HCT116 (cell line): Measurements from ENCODE around the gene PXMP2. TPM values are rescaled to one million over a fixed set of nuclear protein-coding genes. Genes with fewer than 3 reads are reported as not detected.

Experiments
- ATAC-seq: fragments of 200-7000 bp; cut with Tn5 transposase; 2 replicates; pipeline ENCODE4 v1.9.1; 2020; ENCODE audit warnings: mild to moderate bottlenecking, moderate library complexity
- BruUV-seq: library from RNA; stranded (reverse); fragments of 400-500 nt; replicated peaks from 2 replicates; lab custom pipeline; 2021; lab: Mats Ljungman, UMichigan
- CTCF ChIA-PET: fragments of 300-600 bp; sonication (Branson Sonifier 250); formaldehyde crosslinking; loops from one replicate; lab custom pipeline; 2021; ENCODE audit warnings: antibody characterized with exemption; lab: Charles Lee
- POLR2A ChIA-PET: fragments of 300-600, 350-600 bp; sonication (Branson Sonifier 250); formaldehyde crosslinking; loops from one replicate; lab custom pipeline; 2021; ENCODE audit warnings: antibody characterized with exemption; lab: Charles Lee
- RAD21 ChIA-PET, 2 experiments: fragments of 300-600 bp; sonication (Branson Sonifier 250); formaldehyde crosslinking; loops; one replicate each; lab custom pipeline; 2023; ENCODE audit warnings: low total read pairs in 2 of 2; ENCODE audit not compliant: uncharacterized antibody in 2 of 2, unreplicated experiment in 2 of 2, low non-redundant PET in 1 of 2; lab: Charles Lee
- DNase-seq: peaks from one replicate; pipeline ENCODE4 v3.0.0-alpha.2; 2010; ENCODE audit warnings: low read depth, low spot score
- H2AFZ ChIP-seq: fragments of 200-600 bp; shearing (Covaris generic), sonication (generic); 2 replicates; pipeline ENCODE4 v1.6.1; 2017; ENCODE audit warnings: low read depth, mixed run types, mixed read lengths, antibody characterized with exemption, low read length; ENCODE audit not compliant: poor library complexity, severe bottlenecking
- H3K27ac ChIP-seq: 2 replicates; pipeline ENCODE4 v1.5.1; 2012; ENCODE audit warnings: low read depth, low read length
- H3K27me3 ChIP-seq: fragments of 200-600 bp; sonication (generic); 2 replicates; pipeline ENCODE4 v1.6.1; 2016; ENCODE audit warnings: mixed run types, low read length, mixed read lengths; ENCODE audit not compliant: insufficient read depth
- H3K36me3 ChIP-seq, 2 experiments: fragments of 200-500 bp in 1 of 2; fragments of 200-600 bp in 1 of 2; sonication (Bioruptor generic) in 1 of 2; sonication (generic) in 1 of 2; 2 replicates each; pipeline versions ENCODE4 v1.5.1 to v1.6.1; 2014 to 2016; ENCODE audit warnings: low read length in 2 of 2, inconsistent platforms in 1 of 2, mixed read lengths in 1 of 2, mixed run types in 1 of 2; ENCODE audit not compliant: insufficient read depth in 2 of 2, control insufficient read depth in 1 of 2
- H3K4me1 ChIP-seq, 2 experiments: fragments of 200-600 bp in 1 of 2; sonication (generic) in 1 of 2; 2 replicates each; pipeline versions ENCODE4 v1.5.1 to v1.6.1; 2012 to 2017; ENCODE audit warnings: low read length in 2 of 2, inconsistent platforms in 1 of 2, mild to moderate bottlenecking in 1 of 2, mixed read lengths in 1 of 2, mixed run types in 1 of 2, moderate library complexity in 1 of 2; ENCODE audit not compliant: insufficient read depth in 2 of 2, control insufficient read depth in 1 of 2
- H3K4me2 ChIP-seq: fragments of 200-600 bp; sonication (generic); 2 replicates; pipeline ENCODE4 v1.6.1; 2017; ENCODE audit warnings: mixed run types, low read length, mixed read lengths
- H3K4me3 ChIP-seq, 2 experiments: fragments of 200-600 bp in 1 of 2; sonication (generic) in 1 of 2; replicated peaks in 1 of 2; 2 replicates each; pipeline ENCODE4 v1.5.1; 2011 to 2016; ENCODE audit warnings: low read length in 2 of 2, control low read depth in 1 of 2, low read depth in 1 of 2, mild to moderate bottlenecking in 1 of 2, mixed read lengths in 1 of 2, mixed run types in 1 of 2
- H3K79me2 ChIP-seq: fragments of 200-600 bp; sonication (generic); 2 replicates; pipeline ENCODE4 v1.6.1; 2017; ENCODE audit warnings: mild to moderate bottlenecking, mixed run types, low read length, moderate library complexity, mixed read lengths; ENCODE audit not compliant: insufficient read depth
- H3K9ac ChIP-seq: fragments of 200-600 bp; sonication (generic); 2 replicates; pipeline ENCODE4 v1.6.1; 2016; ENCODE audit warnings: low read length, mixed read lengths
- H3K9me2 ChIP-seq: fragments of 200-600 bp; sonication (generic), shearing (Covaris generic); 2 replicates; pipeline ENCODE4 v1.6.1; 2017; ENCODE audit warnings: mixed run types, mild to moderate bottlenecking, moderate library complexity; ENCODE audit not compliant: insufficient read depth
- H3K9me3 ChIP-seq, 2 experiments: fragments of 200-500 bp in 1 of 2; fragments of 200-600 bp in 1 of 2; sonication (Bioruptor generic) in 1 of 2; sonication (generic) in 1 of 2; 2 replicates each; pipeline ENCODE4 v1.6.1; 2014 to 2017; ENCODE audit warnings: low read length in 2 of 2, mixed read lengths in 2 of 2, inconsistent platforms in 1 of 2, low read depth in 1 of 2, mild to moderate bottlenecking in 1 of 2, mixed run types in 1 of 2, moderate library complexity in 1 of 2; ENCODE audit not compliant: control insufficient read depth in 1 of 2, insufficient read depth in 1 of 2
- H4K20me1 ChIP-seq: fragments of 200-600 bp; sonication (generic), shearing (Covaris generic); 2 replicates; pipeline ENCODE4 v1.6.1; 2017; ENCODE audit warnings: mixed run types, mild to moderate bottlenecking, moderate library complexity; ENCODE audit not compliant: insufficient read depth
- CBX3 ChIP-seq: IDR thresholded peaks from 2 replicates; pipeline ENCODE4 v1.6.1; 2012; ENCODE audit warnings: low read depth
- CEBPB ChIP-seq: IDR thresholded peaks from 2 replicates; pipeline ENCODE4 v1.6.1; 2012; ENCODE audit warnings: low read depth
- EGR1 ChIP-seq: IDR thresholded peaks from 2 replicates; pipeline ENCODE4 v1.6.1; 2012; ENCODE audit warnings: low read depth
- ELF1 ChIP-seq: IDR thresholded peaks from 2 replicates; pipeline ENCODE4 v1.6.1; 2012; ENCODE audit warnings: low read depth, borderline replicate concordance
- EZH2phosphoT487 ChIP-seq: fragments of 200-600 bp; IDR thresholded peaks from 2 replicates; pipeline ENCODE4 v1.6.1; 2018; ENCODE audit warnings: antibody characterized with exemption, borderline replicate concordance
- POLR2A ChIP-seq: IDR thresholded peaks from 2 replicates; pipeline ENCODE4 v1.7.0; 2011; ENCODE audit warnings: borderline replicate concordance; ENCODE audit not compliant: insufficient read depth, insufficient read length; ENCODE audit errors: extremely low read depth
- RAD21 ChIP-seq: IDR thresholded peaks from 2 replicates; pipeline ENCODE4 v1.6.1; 2012; ENCODE audit warnings: low read depth, mild to moderate bottlenecking
- SP1 ChIP-seq: IDR thresholded peaks from 2 replicates; pipeline ENCODE4 v1.6.1; 2012; ENCODE audit warnings: low read depth
- SRF ChIP-seq: IDR thresholded peaks from 2 replicates; pipeline ENCODE4 v1.6.1; 2012; ENCODE audit warnings: low read depth
- TCF7L2 ChIP-seq: IDR thresholded peaks from 2 replicates; pipeline ENCODE4 v1.7.0; 2011; ENCODE audit warnings: borderline replicate concordance, inconsistent platforms; ENCODE audit not compliant: insufficient read depth, insufficient read length; ENCODE audit errors: extremely low read depth
- YY1 ChIP-seq: IDR thresholded peaks from 2 replicates; pipeline ENCODE4 v1.6.1; 2011; ENCODE audit warnings: low read length, low read depth, moderate library complexity, mild to moderate bottlenecking; ENCODE audit not compliant: insufficient replicate concordance; ENCODE audit errors: extremely low read depth
- ZNF274 ChIP-seq: fragments of 200-500 bp; sonication (Bioruptor generic); IDR thresholded peaks from 2 replicates; pipeline ENCODE4 v1.6.1; 2014; ENCODE audit warnings: mild to moderate bottlenecking, low read depth, low read length, inconsistent platforms
- intact Hi-C: fragments of 100-400 bp; cut with micrococcal nuclease; formaldehyde crosslinking; loops from 2 replicates; pipeline ENCODE4 v1.10.0; 2022
- total RNA-seq: library from RNA; stranded (reverse); gene quantifications from one replicate; pipeline ENCODE4 v1.2.1, GENCODE V29; 2021; ENCODE audit not compliant: unreplicated experiment
- TF ChIP-seq, protein P1 (sequence below): IDR thresholded peaks from 2 replicates; pipeline ENCODE4 v1.6.1; 2012
- TF ChIP-seq, protein P2 (sequence below): IDR thresholded peaks from 2 replicates; pipeline ENCODE4 v1.6.1; 2011; ENCODE audit warnings: mild to moderate bottlenecking, low read length, moderate library complexity; ENCODE audit not compliant: insufficient replicate concordance; ENCODE audit errors: extremely low read depth

Gene PXMP2
- total RNA-seq, 1 experiment from 2014 or later = 30.9 TPM

DNA sequence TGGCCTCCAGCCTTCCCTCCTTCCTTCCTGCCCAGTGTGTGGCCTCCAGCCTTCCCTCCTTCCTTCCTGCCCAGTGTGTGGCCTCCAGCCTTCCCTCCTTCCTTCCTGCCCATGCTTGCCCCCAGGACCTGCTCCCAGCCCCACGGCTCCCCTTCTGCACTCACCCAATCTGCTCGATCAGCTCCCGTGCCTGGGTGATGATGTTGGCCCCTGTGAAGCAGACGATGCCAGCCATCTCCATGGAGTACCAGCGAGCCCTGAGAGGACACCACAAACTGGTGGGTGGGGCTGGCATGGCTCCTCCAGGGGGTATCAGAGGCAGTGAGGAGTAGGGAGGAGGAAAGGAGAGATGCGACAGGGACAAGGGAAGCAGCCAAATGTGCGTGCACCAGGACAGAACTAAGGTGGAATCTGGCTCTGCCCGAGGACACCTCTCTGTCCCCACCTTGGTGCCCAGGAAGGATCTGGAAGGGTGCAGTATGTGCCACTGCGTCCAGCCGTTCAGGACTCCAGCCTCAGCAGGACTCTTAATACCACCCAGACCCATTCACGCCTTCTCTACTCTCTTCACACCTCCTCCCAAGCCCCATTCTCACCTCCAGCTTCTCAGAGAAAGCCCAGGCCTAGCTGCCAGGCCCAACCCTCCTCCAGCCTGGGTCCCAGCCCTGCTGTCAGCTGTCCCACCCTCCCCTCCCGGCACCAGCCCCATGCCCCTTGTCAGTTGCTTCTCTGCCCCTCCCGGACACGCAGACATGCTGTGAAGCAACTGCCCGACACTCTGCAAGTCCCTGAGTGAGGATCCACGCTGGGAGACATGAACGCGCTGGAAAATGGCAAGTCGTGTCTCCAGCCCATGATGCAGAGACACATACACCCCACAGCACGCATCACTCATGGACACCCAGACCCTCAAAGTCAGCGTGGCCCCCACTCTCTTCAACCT lies 22.9 kb upstream of the PXMP2 start:
- H4K20me1 ChIP-seq = no peaks in the 10 kb centered on the region
- ChIA-PET CTCF (no interaction called here), POLR2A (no interaction called here), RAD21 (no interaction called here)
- H3K9me3 ChIP-seq = no peaks in the 10 kb centered on the region
- H3K9me2 ChIP-seq = no peaks in the 10 kb centered on the region
- intact Hi-C loops = no loop called here
- H2AFZ ChIP-seq = no peak overlapping the region
- H3K36me3 ChIP-seq = peaks cover 71 to 76% of the 10 kb centered on the region in 2 experiments
- no TSS peak for BruUV-seq
- no peaks in the 10 kb centered on the region for H3K27me3 ChIP-seq
- no peak overlapping the region for H3K9ac ChIP-seq
- no peak overlapping the region for H3K4me3 ChIP-seq
- no peaks in the 10 kb centered on the region for H3K4me1 ChIP-seq
- TF ChIP-seq POLR2A (no peak), SRF (no peak), TCF7L2 (no peak), RAD21 (no peak)
- no peak overlapping the region for H3K27ac ChIP-seq
- H3K4me2 ChIP-seq = no peak overlapping the region
- ATAC-seq (no peak), DNase-seq (no peak)
- 0 out of 2 replicates have a peak, but pooled peaks cover 3% of the 10 kb centered on the region for H3K79me2 ChIP-seq

DNA sequence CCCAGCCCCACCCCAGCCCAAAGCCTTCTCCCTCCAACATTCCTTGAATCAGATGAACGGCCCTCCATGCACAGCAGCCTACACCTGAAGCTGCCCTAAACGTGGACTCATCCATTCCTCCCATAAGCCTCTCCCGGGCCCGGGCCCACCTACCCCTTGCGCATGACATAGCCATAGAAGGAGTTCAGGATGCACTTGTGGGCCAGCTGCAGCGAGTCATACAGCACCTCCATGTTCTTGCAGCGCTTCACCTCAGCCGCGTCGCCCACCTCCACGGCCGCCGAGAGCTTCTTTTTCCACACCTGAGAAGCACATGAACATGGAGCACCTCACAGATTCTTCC lies 22.3 kb upstream of the PXMP2 start:
- no peaks in the 10 kb centered on the region for H4K20me1 ChIP-seq
- ATAC-seq = no peak
- CTCF ChIA-PET = no interaction called here
- no peaks in the 10 kb centered on the region for H3K9me3 ChIP-seq
- H3K27me3 ChIP-seq = no peaks in the 10 kb centered on the region
- H3K9ac ChIP-seq = no peak overlapping the region
- no peaks in the 10 kb centered on the region for H3K9me2 ChIP-seq
- H3K4me3 ChIP-seq = no peak overlapping the region
- RAD21 ChIA-PET = no interaction called here
- POLR2A ChIA-PET = no interaction called here
- 0 out of 2 replicates have a peak, but pooled peaks cover 3% of the 10 kb centered on the region for H3K79me2 ChIP-seq
- DNase-seq = no peak
- H3K4me1 ChIP-seq = no peaks in the 10 kb centered on the region
- H3K27ac ChIP-seq = no peak overlapping the region
- no TSS peak for BruUV-seq
- no peak overlapping the region for H3K4me2 ChIP-seq
- H3K36me3 ChIP-seq = peaks cover 67 to 73% of the 10 kb centered on the region in 2 experiments
- intact Hi-C loops = no loop called here
- H2AFZ ChIP-seq = no peak overlapping the region
- TF ChIP-seq EZH2phosphoT487 (no peak), ELF1 (no peak), SRF (no peak), RAD21 (no peak), CEBPB (no peak), EGR1 (no peak), CBX3 (no peak), ZNF274 (no peak), SP1 (no peak), YY1 (no peak)
- TF ChIP-seq, protein P1, sequence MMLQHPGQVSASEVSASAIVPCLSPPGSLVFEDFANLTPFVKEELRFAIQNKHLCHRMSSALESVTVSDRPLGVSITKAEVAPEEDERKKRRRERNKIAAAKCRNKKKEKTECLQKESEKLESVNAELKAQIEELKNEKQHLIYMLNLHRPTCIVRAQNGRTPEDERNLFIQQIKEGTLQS = no peak
- TF ChIP-seq, protein P2, sequence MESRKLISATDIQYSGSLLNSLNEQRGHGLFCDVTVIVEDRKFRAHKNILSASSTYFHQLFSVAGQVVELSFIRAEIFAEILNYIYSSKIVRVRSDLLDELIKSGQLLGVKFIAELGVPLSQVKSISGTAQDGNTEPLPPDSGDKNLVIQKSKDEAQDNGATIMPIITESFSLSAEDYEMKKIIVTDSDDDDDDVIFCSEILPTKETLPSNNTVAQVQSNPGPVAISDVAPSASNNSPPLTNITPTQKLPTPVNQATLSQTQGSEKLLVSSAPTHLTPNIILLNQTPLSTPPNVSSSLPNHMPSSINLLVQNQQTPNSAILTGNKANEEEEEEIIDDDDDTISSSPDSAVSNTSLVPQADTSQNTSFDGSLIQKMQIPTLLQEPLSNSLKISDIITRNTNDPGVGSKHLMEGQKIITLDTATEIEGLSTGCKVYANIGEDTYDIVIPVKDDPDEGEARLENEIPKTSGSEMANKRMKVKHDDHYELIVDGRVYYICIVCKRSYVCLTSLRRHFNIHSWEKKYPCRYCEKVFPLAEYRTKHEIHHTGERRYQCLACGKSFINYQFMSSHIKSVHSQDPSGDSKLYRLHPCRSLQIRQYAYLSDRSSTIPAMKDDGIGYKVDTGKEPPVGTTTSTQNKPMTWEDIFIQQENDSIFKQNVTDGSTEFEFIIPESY = no peak
